Anterior cingulate cortex (tissue), 58 donors: ENCODE data around the gene HSPA2.
A peak's percentile ranks its signal among the peaks of the same experiment; 100 is the strongest.
"Not testable (repeated sequence)": the region's sequence is repeated elsewhere in the genome, so short reads cannot be mapped to it uniquely, and the experiment has no call there.

Source experiments
- DNase-seq, 58 donors: peaks; one replicate each; lab custom pipeline; 2025; lab: John Stamatoyannopoulos, UW

Gene HSPA2

DNA sequence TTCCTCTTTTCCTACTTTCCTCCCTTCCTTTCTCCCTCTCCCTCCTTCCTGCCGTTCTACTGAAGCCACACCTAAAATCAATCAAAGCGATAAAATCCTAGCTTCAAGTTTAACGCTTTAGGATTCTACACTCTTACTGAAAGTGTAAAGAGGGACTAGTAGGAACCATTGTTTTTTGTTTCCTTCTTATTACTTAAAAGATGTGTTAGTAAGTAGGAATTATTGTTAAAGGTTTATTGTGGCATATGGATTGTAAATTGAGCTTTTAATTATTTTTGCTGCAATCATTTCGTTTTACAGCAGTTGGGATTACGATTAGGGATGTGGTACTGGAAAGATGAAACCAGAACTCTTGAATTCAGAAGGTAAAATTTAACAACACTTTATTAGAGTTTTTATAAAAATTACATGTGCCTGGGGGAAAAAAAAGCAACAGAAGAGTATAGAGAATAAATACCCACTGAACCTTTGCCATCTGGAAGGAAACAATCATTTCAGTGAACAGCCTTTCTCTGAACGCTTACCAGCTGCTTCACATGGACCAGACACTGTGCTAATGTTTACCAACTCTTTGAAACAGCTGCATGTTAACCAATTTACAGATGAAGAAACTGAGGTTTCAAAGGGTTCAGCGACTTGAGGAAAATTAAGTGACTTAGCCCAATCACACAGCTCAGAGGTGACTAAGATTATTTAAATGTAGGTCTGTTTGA, 10.2 kb downstream of the HSPA2 start:
- no peak for DNase-seq

DNA sequence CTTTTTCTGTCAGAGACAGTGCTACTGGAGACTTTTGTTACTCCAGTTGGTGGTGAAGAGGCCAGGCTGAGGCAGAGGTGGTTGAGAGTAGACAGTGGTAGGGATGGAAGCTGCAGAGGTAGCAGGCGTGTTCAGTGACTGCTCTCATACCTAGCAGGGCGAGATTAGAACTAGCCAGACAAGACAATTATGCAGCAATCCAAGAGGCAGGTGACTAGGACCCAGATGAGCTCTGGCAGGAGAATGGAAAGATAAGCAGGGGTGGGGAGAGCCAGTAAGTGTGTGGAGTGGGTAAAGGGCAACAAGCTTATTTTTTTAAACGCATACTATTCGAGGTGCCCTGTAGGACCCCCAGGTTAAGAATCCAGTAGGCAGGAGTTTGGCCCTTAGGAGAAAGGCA, 14.0 kb downstream of the HSPA2 start:
- DNase-seq: no peak

DNA sequence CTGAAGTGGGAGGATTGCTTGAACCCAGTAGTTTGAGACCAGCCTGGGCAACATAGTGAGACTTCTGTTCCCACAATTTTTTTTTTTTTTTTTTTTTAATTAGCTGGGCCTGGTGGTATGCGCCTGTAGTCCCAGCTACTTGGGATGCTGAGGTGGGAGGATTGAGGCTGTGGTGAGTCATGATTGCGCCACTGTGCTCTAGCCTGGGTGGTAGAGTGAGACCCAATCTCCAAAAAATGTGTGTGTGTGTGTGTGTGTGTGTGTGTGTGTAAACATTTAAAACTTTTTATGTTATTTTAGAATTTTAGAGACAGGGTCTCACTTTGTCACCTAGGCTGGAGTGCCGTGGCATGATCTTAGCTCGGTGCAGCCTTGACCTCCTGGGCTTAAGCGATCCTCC, 16.0 kb downstream of the HSPA2 start:
- DNase-seq: no peak

DNA sequence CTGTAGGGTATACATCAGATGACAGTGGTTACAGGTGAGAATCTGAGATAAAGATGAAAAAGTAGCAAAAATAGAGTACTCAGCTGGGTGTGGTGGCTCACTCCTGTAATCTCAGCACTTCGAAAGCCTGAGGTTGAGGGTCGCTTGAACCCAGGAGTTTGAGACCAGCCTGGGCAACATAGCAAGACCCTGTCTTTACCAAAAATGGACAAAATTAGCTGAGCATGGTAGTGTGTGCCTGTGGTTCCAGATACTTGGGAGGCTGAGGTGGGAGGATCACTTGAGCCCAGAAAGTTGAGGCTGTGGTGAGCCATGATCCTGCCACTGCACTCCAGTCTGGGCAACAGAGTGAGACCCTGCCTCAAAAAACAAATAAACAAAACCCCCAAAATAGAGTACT, 17.7 kb downstream of the HSPA2 start:
- DNase-seq: not testable (repeated sequence)

DNA sequence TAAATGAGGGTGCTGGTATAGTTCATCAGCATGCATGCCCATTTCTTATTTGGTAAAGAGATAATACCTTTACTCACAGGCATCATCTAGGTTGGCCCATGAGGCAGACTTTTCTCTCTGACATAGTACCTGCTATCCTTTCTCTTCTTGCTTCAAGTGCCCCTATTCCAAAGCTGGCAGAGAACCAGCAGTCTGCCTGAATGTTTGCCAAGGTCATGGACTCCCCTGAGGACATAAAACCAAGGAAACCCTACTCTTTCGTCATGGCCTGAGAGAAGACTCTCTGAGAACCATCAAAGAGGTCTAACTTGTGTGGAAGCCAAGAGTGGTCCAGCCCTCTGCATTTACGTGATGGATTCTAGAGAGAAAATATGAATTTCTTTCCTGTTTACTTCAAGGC, 21.1 kb downstream of the HSPA2 start:
- no peak for DNase-seq

DNA sequence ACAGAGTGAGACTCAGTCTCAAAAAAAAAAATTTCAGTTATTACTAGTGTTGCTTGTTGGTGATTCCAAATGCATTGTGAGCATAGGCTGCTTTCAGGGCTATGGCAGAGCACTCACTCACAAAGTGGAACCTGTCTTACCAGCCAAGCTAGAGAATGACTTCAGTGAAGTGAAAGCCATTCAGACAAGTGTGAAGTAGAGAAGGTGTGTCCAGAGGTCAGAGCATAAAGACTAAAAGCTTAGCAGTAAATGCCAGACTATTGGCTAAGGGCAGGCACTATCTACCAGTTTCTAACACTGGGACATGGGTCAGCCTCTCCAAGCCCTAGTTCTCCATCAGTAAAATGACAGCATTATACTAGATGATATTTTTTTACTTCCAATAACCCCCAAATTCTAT, 21.9 kb downstream of the HSPA2 start:
- DNase-seq: no peak

DNA sequence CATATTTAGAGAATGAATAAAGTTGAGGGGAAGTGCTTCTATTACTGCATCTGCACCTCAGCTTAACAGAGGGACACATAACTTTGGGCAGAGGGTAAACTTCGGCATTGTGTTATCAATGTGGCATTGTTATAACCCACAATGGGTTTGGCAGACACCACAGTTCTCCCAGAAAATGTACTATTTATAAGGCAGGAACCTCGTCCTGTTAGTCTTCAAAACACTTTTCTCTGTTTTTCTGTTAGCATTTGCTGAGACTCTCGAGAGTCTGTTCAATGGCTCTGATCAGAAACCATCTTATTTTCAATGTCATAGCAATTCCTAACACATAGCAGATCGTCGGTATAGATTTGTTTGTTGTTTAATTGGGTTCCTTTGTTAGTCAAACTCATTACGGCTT, 23.2 kb downstream of the HSPA2 start:
- DNase-seq: peak in 5 of 58 donors; percentile 12 to 70 (median 26)

DNA sequence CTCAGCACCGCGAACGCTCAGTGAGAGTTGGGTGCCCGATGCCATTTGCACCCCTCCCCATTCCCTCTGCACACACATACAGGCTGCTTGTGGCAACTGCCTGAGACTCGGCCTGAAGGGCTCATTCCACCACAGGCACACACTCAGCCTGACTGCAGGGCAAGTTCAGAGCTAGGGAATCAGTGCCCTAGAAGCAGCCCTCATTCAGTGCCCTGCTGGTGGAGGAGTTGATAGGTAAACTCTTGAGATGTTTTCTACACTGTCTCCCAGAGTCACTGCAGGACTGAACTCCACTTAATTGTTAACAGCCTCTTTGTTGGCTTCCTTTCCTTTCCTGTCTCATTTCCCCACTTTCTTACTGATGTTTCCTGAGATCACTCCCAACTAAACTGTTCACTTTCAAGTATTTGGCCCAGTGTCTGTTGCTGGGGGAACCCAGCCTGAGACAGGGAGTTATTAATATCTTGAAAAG, 26.1 kb downstream of the HSPA2 start:
- peak in 12 of 58 donors; percentile 6 to 45 (median 34) for DNase-seq

DNA sequence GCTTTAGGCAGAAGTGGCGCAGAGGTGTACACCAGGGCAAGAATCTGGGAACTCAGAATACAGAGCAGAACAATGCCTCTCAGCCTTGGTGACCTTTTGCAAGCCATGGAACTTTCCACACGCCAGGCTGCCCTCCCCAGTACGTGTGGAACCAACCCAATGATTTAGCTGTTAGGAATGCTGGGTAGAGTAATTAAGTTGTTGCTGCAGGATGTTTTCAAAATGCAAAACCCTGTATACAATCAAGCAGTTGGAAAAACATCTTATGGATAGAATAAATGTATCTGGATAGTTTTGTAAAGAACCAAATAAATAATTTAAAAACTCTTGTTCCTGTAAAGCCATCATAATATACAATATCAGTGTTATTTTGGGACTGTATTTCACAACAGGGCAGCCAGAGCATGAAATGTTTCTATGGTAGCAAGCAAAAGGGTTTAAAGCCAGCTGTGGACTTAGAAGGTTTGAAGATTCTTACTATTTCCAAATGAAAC, 28.6 kb downstream of the HSPA2 start:
- peak in 42 of 58 donors; percentile 8 to 81 (median 36) for DNase-seq

DNA sequence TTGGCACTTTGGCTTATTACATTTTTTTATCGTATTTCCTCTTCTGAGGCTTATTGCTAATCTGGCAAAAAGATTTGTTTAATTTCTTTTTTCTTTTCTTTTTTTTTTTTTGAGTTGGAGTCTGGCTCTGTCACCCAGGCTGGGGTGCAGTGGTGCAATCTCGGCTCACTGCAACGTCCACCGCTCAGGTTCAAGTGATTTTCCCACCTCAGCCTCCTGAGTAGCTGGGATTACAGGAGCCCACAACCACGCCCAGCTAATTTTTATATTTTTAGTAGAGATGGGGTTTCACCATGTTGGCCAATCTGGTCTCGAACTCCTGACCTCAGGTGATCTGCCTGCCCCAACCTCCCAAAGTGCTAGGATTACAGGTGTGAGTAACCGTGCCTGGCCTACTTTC, 29.1 kb downstream of the HSPA2 start:
- DNase-seq: not testable (repeated sequence)

DNA sequence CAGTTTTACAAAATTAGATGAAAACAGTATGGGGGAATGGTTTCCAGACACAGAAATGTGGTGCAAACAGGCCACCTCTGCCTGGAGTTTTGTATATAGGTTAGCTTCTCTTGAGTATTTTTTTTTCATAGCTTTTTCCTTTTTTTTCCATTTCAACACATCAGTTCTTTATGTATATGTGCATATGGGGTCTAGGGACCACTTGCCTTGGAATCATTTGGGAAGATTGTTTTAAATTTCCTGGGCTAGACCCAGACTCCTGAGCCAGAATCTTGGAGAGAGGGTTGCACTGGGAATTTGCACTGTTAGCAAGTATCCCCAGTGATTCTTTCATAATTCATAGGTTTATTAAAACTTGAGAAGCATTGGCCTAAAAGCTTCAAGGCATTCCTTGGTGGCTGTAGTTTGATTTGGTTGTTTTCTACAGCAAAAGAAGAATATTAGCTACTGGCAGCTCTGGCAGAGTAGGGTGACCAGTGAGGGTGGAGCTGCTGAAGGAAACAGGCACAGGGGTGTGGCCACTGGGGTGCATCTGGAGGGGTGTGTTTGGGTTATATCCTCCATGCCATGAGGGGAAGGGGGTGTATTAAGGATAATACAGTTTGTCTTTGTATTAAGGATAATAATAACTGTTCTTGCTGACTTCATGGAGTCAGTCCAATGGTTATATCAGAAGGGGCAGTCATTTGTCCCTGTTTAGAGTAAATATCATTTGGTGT, 32.0 kb downstream of the HSPA2 start:
- DNase-seq: peak in 25 of 58 donors; percentile 4 to 70 (median 23)

DNA sequence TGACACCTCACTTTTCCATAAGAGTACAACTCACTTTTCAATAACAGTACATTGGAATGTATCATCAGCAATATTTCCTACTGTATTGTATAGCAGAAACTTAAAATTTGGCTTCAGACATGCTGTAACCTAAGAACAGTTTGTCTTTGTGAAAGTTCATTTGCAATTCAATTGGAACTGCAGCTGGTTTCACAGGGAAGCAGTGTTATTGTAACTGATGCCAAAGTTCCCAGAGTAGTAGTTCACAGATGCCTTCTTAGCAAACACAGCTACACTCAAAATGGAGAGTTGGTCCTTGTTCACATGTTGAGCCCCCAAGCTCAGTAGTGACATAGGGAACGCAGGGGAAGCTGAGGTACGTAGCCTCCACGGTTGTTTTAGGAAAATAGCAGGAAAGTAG, 32.6 kb downstream of the HSPA2 start:
- peak in 27 of 58 donors; percentile 8 to 90 (median 27) for DNase-seq

DNA sequence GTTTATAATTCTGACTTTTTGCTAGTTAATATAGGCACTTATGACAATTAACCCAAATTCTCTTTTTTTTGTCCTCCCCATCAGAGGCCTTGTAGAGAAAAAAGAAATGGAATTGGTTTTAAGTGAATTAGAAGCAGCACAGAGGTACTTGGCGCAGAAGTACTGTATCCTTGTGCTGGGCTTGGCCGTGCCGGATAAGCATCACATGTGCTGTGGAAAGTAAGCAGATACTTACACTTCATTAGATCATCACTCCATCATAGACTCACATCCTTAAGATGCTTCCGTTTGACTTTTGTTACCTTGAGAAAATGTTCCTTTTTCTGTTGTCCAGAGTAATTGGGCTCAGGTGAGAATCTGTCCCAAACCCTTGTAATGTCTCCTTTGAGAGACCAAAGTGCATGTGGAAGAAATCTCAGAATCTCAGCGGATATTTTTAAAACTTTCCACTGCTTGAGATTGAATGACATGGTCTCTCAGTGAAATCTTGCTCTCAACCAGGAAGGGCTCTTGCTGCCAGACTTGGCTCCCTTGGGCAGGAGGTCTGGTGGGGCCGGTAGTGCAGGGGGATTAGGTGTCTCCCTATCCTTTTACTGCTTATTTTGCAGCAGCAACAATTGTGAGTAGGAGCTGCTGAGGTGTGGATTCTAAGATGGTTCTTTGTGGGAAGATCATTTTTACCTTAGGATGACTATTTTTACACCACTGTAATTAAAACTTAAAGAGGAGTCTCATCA, 34.0 kb downstream of the HSPA2 start:
- DNase-seq: no peak

DNA sequence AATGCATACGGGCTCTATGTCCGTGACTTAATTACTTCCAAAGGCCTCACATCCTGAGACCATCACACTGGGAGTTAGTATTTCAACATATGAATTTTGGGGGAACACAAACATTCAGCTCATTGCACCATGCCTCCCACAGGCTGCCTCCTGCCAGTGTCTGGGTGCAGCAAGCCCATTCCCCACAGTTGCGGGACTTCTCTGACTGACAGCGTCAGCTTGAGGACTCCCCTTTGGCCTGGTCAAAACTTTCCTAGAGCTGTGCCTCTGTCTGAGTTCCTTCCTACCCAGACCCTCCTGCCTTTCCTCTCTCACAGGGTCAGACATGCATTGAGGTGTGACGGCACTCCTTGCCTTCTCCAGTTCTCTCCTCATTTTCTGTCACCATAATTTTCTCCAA, 36.7 kb downstream of the HSPA2 start:
- no peak for DNase-seq

DNA sequence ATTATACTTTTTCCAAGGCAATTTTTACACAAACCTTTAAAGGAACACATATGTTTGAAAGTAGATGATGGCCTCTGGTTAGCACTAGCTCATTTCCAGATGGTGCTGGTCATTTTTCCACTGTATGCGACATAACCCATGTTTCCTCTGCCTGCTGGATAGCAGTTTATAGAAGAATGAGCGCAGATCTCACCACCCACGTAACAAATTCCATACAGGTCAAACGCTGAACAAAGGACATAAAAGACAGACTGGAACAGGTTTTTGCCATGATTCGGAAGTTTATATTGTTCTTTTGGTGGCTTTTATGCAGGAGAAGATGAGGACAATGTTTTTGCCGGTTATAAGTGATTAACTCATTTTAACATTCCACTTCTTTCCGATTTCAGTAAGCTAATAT, 39.9 kb downstream of the HSPA2 start:
- DNase-seq: no peak

DNA sequence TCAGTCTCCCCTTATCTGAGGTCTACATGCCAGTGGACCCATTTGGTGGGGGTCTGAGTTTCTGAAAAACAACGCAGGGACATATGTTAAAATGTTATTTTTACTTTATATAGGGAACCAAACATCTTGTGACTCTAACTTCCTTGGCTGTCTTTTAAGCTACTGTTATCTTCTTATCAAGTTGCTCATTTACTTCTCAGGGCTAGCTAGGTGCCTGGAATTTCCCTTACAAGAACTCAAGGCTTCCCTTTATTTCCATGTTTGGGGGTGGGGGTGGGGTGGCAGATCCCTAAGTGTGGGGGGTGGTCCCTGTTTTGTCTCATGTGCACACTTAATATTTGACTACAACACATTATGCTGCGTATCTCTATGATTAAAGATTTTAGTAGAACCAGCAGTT, 40.8 kb downstream of the HSPA2 start:
- no peak for DNase-seq

DNA sequence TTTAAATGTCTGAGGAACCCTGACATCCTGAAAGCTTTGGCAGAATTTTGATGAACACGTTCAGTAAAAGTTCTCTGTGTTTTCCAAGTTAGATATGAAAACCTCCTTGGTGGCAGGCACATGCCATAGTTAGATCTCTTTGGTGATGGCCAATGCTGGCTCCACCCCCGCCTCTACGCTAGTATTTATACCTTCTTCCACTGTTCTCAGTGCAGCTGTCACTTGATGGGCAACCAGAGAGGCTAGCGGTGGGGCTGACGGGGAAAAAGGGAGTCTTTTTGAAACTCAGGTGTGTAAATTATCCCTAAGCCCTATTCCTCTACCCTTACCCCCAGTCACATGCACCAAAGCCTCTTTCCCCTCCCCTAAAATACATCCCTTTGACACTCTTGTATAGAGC, 41.3 kb downstream of the HSPA2 start:
- no peak for DNase-seq

DNA sequence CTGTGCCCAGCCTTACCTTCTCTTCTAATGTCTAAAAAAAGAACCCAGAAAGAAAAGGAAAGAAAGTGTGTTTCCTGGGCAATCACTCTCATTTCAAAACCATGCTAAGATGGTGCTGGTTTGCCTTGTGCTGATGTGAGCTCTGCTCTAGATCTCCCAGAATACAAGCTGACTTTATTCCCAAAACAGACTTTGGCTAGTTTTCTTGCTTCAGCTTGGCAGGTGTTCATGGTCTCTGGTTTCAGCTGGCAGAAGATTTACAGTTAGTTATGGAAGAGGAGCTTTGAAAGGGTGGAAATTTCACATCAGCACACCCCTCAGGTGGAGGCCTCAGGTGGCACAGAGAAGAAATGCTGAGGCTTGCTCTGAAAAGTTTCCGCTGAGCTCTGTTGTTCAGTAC, 43.6 kb downstream of the HSPA2 start:
- peak in 4 of 58 donors; percentile 3 to 12 (median 6) for DNase-seq

DNA sequence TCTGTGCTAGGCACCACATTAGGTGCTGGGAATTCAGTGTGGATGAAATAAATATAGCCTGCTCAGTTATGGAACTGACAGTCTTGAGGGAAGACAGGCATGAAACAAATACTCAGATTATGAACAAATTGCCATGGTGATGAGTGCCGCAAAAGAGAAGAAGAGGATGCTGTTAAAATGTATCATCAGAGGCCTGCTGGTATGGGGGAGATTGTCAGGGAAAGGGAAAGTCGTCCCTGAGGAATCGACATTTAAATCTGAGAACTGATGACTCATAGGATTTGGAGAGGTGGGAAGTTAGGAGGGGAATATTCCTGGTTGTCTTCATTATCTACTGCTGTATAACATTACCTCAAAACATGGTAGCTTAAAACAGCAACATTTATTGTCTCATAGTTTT, 51.3 kb downstream of the HSPA2 start:
- no peak for DNase-seq
